ENCODE data around the gene ARHGEF19.

- TF ChIP-seq CTCF (IDR thresholded peaks at IDR 0.05; ENCODE audit: low read depth, low read length) (no peak), MYC (IDR thresholded peaks at IDR 0.05; ENCODE audit: low read depth, low read length) (no peak)
Measured at GRCh38 chr1:16153096-16153998, 59.1 kb downstream of the ARHGEF19 start.
